ENCODE measurements around the gene ZNF740. TPM values are rescaled to one million over a fixed set of nuclear protein-coding genes. Genes with fewer than 3 reads are reported as not detected.

The ZNF740 gene
- total and polyA plus RNA-seq, 2 experiments from 2014 or later, result 3.9 to 6.5 TPM

DNA sequence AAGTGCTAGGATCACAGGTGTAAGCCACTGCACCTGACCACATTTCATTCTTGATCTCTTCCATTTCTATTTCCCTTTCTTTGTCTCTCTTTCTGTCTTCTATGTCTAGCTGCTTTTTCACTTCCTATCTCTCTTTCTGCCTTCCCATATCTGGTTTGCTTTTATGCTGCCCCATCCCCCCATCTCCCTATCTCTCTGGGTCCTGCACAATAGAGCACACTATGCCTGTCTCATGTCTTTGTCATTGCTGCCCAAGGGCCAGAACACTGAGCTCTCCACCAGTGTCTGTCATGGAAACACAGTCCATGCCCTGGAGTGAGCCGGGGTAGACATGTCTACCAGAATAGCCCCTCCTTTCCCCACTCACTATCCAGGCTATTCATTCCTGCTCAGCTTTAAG, 63.8 kb downstream of the ZNF740 start:
- Histone ChIP-seq H3K9me2 (ENCODE audit: insufficient read depth) (no peaks in the 10 kb centered on the region), H3K9ac (no peak overlapping the region), H2AFZ (no peak overlapping the region), H3K27me3 (replicated peaks; ENCODE audit: insufficient read depth) (no peaks in the 10 kb centered on the region; the same call in 1 of the 2 replicates), H3K27ac (no peak overlapping the region), H3K9me3 (ENCODE audit: low read depth) (no peaks in the 10 kb centered on the region), H3K4me3 (no peak overlapping the region), H3K4me2 (ENCODE audit: unreplicated experiment) (no peak overlapping the region), H3K36me3 (ENCODE audit: low read depth) (no peaks in the 10 kb centered on the region), H4K20me1 (ENCODE audit: insufficient read depth) (no peaks in the 10 kb centered on the region), H3F3A (ENCODE audit: insufficient read depth) (no peaks in the 10 kb centered on the region), H3K79me2 (ENCODE audit: insufficient read depth) (no peaks in the 10 kb centered on the region), H3K4me1 (ENCODE audit: insufficient read depth) (no peaks in the 10 kb centered on the region)
- DNase-seq, result no peak
- TF ChIP-seq EZH2 (IDR thresholded peaks at IDR 0.05; ENCODE audit: insufficient read depth, poor library complexity, severe bottlenecking) (no peak), EZH2phosphoT487 (IDR thresholded peaks at IDR 0.05; ENCODE audit: insufficient read depth, low read depth) (no peak)
- WGBS, 2 experiments (ENCODE audit: low coverage in 1 of 2, low lambda C conversion rate in 2 of 2, missing lambda C conversion rate in 2 of 2), result 8 to 18% methylated on average over 1 of the region's 1 CpG
- in situ Hi-C loops (cut with MboI), result no loop called here

Small RNAs within 50 kb of the gene (small RNA-seq; reads per million reads assigned to genes)
- gene HIGD1AP1 (ENCODE audit: low read depth, low replicate concordance) (not detected), gene RNU6-333P (ENCODE audit: low read depth, low replicate concordance) (not detected)

Other genes with a start within 250 kb of the ZNF740 start
- 69.9 and 83.8 TPM in 2 replicates for gene KRT18, start 231.6 kb upstream of the ZNF740 start, total RNA-seq (2014; rRNA removed; shearing (Covaris generic))
- 141 TPM in 2 replicates for gene KRT18, start 231.6 kb upstream of the ZNF740 start, polyA plus RNA-seq (2016; fragmentation: Nextera tagmentation; extraction: Ambion mirVana)
- 436 and 501 TPM in 2 replicates for gene EIF4B, start 174.3 kb upstream of the ZNF740 start, total RNA-seq (2014; rRNA removed; shearing (Covaris generic))
- 73.4 and 74.8 TPM in 2 replicates for gene EIF4B, start 174.3 kb upstream of the ZNF740 start, polyA plus RNA-seq (2016; fragmentation: Nextera tagmentation; extraction: Ambion mirVana)
- gene TNS2, start 130.7 kb upstream of the ZNF740 start, total RNA-seq (2014; rRNA removed; shearing (Covaris generic)), result 41.6 and 48.6 TPM in 2 replicates
- gene TNS2, start 130.7 kb upstream of the ZNF740 start, polyA plus RNA-seq (2016; fragmentation: Nextera tagmentation; extraction: Ambion mirVana), result 24.1 and 26.1 TPM in 2 replicates
- gene SPRYD3, start 101.3 kb upstream of the ZNF740 start, total RNA-seq (2014; rRNA removed; shearing (Covaris generic)), result 42.5 and 48.7 TPM in 2 replicates
- gene SPRYD3, start 101.3 kb upstream of the ZNF740 start, polyA plus RNA-seq (2016; fragmentation: Nextera tagmentation; extraction: Ambion mirVana), result 54.7 and 55.5 TPM in 2 replicates
- gene IGFBP6, start 83.1 kb upstream of the ZNF740 start, total RNA-seq (2014; rRNA removed; shearing (Covaris generic)), result 1,132 and 1,614 TPM in 2 replicates
- gene IGFBP6, start 83.1 kb upstream of the ZNF740 start, polyA plus RNA-seq (2016; fragmentation: Nextera tagmentation; extraction: Ambion mirVana), result 1,827 and 1,899 TPM in 2 replicates
- gene SOAT2, start 77.2 kb upstream of the ZNF740 start, total RNA-seq (2014; rRNA removed; shearing (Covaris generic)), result not detected in 2 replicates
- gene SOAT2, start 77.2 kb upstream of the ZNF740 start, polyA plus RNA-seq (2016; fragmentation: Nextera tagmentation; extraction: Ambion mirVana), result 0.33 and 0.43 TPM in 2 replicates
- 13.4 and 14.2 TPM in 2 replicates for gene CSAD, start 203 bp downstream of the ZNF740 start, total RNA-seq (2014; rRNA removed; shearing (Covaris generic))
- 6.1 and 8.6 TPM in 2 replicates for gene CSAD, start 203 bp downstream of the ZNF740 start, polyA plus RNA-seq (2016; fragmentation: Nextera tagmentation; extraction: Ambion mirVana)
- 1.4 and 2.4 TPM in 2 replicates for gene ITGB7, start 26.5 kb downstream of the ZNF740 start, total RNA-seq (2014; rRNA removed; shearing (Covaris generic))
- 0.84 and 1.2 TPM in 2 replicates for gene ITGB7, start 26.5 kb downstream of the ZNF740 start, polyA plus RNA-seq (2016; fragmentation: Nextera tagmentation; extraction: Ambion mirVana)
- 75.3 and 76.6 TPM in 2 replicates for gene RARG, start 51.5 kb downstream of the ZNF740 start, total RNA-seq (2014; rRNA removed; shearing (Covaris generic))
- gene RARG, start 51.5 kb downstream of the ZNF740 start, polyA plus RNA-seq (2016; fragmentation: Nextera tagmentation; extraction: Ambion mirVana), result 116 and 118 TPM in 2 replicates
- 5.6 and 8.5 TPM in 2 replicates for gene ESPL1, start 87.6 kb downstream of the ZNF740 start, total RNA-seq (2014; rRNA removed; shearing (Covaris generic))
- gene ESPL1, start 87.6 kb downstream of the ZNF740 start, polyA plus RNA-seq (2016; fragmentation: Nextera tagmentation; extraction: Ambion mirVana), result 2.0 and 3.3 TPM in 2 replicates
- gene PFDN5, start 114.8 kb downstream of the ZNF740 start, total RNA-seq (2014; rRNA removed; shearing (Covaris generic)), result 380 and 393 TPM in 2 replicates
- gene PFDN5, start 114.8 kb downstream of the ZNF740 start, polyA plus RNA-seq (2016; fragmentation: Nextera tagmentation; extraction: Ambion mirVana), result 609 and 625 TPM in 2 replicates
- 39.6 and 48.9 TPM in 2 replicates for gene MYG1, start 119.0 kb downstream of the ZNF740 start, total RNA-seq (2014; rRNA removed; shearing (Covaris generic))
- gene MYG1, start 119.0 kb downstream of the ZNF740 start, polyA plus RNA-seq (2016; fragmentation: Nextera tagmentation; extraction: Ambion mirVana), result 47.8 and 52.4 TPM in 2 replicates
- gene AAAS, start 140.9 kb downstream of the ZNF740 start, total RNA-seq (2014; rRNA removed; shearing (Covaris generic)), result 63.4 and 72.0 TPM in 2 replicates
- gene AAAS, start 140.9 kb downstream of the ZNF740 start, polyA plus RNA-seq (2016; fragmentation: Nextera tagmentation; extraction: Ambion mirVana), result 46.6 and 49.7 TPM in 2 replicates
- not detected in 2 replicates for gene SP7, start 155.6 kb downstream of the ZNF740 start, total RNA-seq (2014; rRNA removed; shearing (Covaris generic))
- gene SP7, start 155.6 kb downstream of the ZNF740 start, polyA plus RNA-seq (2016; fragmentation: Nextera tagmentation; extraction: Ambion mirVana), result not detected in 2 replicates
- gene SP1, start 199.5 kb downstream of the ZNF740 start, total RNA-seq (2014; rRNA removed; shearing (Covaris generic)), result 30.3 and 37.8 TPM in 2 replicates
- 3.6 and 3.8 TPM in 2 replicates for gene SP1, start 199.5 kb downstream of the ZNF740 start, polyA plus RNA-seq (2016; fragmentation: Nextera tagmentation; extraction: Ambion mirVana)
- gene AMHR2, start 243.1 kb downstream of the ZNF740 start, total RNA-seq (2014; rRNA removed; shearing (Covaris generic)), result not detected in 2 replicates
- gene AMHR2, start 243.1 kb downstream of the ZNF740 start, polyA plus RNA-seq (2016; fragmentation: Nextera tagmentation; extraction: Ambion mirVana), result not detected in 2 replicates

Measured in GM23248 (cell line).